IPS-18a (cell line): ENCODE data around the gene LAMA5.

Source experiments
- H3K27ac ChIP-seq: one replicate; pipeline ENCODE4 v1.5.1; 2013; ENCODE audit warnings: low read length
- H3K27me3 ChIP-seq: one replicate; pipeline ENCODE4 v1.6.1; 2013; ENCODE audit warnings: mild to moderate bottlenecking, low read length; ENCODE audit not compliant: control insufficient read depth, insufficient read depth
- H3K36me3 ChIP-seq: one replicate; pipeline ENCODE4 v1.6.1; 2013; ENCODE audit warnings: low read depth, low read length; ENCODE audit not compliant: control insufficient read depth
- H3K4me1 ChIP-seq: one replicate; pipeline ENCODE4 v1.6.1; 2013; ENCODE audit warnings: low read depth, low read length; ENCODE audit not compliant: control insufficient read depth
- H3K4me3 ChIP-seq: one replicate; pipeline ENCODE4 v1.5.1; 2013; ENCODE audit warnings: low read length
- H3K9ac ChIP-seq: one replicate; pipeline ENCODE4 v1.6.1; 2013; ENCODE audit warnings: mild to moderate bottlenecking, low read length, moderate library complexity
- H3K9me3 ChIP-seq: one replicate; pipeline ENCODE4 v1.6.1; 2013; ENCODE audit warnings: low read depth, low read length; ENCODE audit not compliant: control insufficient read depth

The LAMA5 gene

DNA sequence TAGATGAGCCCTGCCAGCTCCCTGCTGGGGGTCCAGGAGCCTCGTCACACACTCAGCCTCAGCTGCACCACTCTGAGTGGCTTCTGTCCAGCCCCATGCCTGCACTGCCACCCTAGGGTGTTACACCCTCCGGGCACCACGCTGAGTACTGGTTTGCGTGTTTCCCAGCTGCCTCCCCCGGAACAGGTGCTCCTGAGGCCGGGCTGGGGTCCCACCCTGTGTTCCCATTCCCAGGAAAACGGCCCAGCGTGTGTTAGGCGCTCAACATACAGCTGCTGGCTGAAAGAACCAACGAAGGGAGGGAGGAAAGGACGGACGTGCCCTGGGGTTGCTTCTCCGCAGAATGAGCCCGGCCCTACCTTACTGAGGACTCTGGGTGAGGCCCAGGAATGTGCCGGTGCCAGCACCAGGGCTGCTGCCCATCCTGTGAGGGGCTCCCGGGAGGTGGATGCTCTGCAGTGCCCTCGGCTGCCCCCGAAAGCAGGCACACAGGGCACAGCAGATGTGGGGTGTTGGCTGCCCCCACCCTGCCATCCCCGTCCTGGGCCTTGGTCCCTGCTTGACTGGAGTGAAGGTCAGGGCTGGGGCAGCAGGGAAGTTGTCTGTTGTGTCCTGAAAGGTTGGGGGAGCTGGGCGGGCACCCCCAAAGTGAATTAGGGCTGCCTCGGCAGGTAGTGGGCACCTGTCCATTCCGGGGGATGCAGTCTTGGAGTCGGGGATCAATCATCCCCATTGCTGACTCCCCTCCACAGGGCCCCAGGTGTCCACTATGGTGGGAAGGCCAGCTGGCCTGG, 16.3 kb downstream of the LAMA5 start:
- Histone ChIP-seq H3K9ac (no peak overlapping the region), H3K36me3 (peaks cover 27% of the 10 kb centered on the region), H3K9me3 (no peaks in the 10 kb centered on the region), H3K27me3 (no peaks in the 10 kb centered on the region), H3K4me1 (peaks cover 12% of the 10 kb centered on the region), H3K27ac (no peak overlapping the region), H3K4me3 (no peak overlapping the region)

GRCh38 chr20:62350098-62350628, 16.9 kb downstream of the LAMA5 start:
- Histone ChIP-seq H3K36me3 (peaks cover 28% of the 10 kb centered on the region), H3K27ac (no peak overlapping the region), H3K9ac (no peak overlapping the region), H3K4me1 (peaks cover 6% of the 10 kb centered on the region), H3K27me3 (no peaks in the 10 kb centered on the region), H3K4me3 (no peak overlapping the region), H3K9me3 (no peaks in the 10 kb centered on the region)

- H3K9ac ChIP-seq = no peak overlapping the region
- no peak overlapping the region for H3K27ac ChIP-seq
Measured at GRCh38 chr20:62349556-62350097, 17.5 kb downstream of the LAMA5 start.

DNA sequence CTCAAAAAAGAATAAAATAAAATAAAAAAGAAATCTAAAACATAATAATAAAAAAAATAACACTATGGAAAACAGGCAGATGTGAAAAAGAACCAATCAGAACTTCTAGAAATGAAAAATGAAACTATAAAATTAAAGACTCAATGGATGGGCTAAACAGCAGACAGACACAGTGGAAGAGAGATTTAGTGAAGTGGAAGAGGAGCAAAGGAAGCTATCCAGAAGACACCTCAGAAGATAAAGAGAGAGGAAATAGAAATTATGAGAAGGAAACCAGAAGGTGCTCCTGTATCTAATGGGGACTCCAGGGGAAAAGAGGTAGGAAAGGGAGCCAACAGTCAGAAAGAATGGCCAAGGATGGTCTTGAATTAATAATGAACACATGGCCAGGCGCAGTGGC, 18.5 kb downstream of the LAMA5 start:
- H3K4me1 ChIP-seq = no peaks in the 10 kb centered on the region
- peaks cover 28% of the 10 kb centered on the region for H3K36me3 ChIP-seq
- no peak overlapping the region for H3K9ac ChIP-seq
- no peak overlapping the region for H3K4me3 ChIP-seq
- no peak overlapping the region for H3K27ac ChIP-seq
- no peaks in the 10 kb centered on the region for H3K9me3 ChIP-seq
- no peaks in the 10 kb centered on the region for H3K27me3 ChIP-seq

More at GRCh38 chr20:62349556-62350097, 17.5 kb downstream of the LAMA5 start:
- Histone ChIP-seq H3K4me3 (no peak overlapping the region), H3K27me3 (no peaks in the 10 kb centered on the region), H3K9me3 (no peaks in the 10 kb centered on the region), H3K36me3 (peaks cover 28% of the 10 kb centered on the region), H3K4me1 (peaks cover under 1% of the 10 kb centered on the region)

DNA sequence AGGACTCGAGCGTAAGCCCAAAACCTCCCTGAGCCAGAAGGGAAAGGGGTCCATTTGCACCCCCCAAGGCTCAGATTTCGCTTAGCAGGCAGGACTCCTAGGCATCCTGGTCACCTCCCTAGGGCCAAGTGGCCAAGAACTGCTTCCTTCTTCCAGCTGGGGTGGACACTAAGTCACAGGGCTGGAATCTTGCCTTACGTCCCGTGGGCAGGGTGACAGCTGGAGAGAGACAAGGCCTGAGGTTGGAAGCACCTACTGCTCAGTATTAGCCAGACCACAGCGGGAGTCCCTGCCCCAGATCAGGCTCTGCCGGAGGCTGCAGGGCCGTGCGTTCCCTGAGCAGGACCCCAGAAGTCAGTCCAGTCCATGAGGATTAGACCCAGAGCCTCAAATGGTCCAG, 19.7 kb downstream of the LAMA5 start:
- H3K9me3 ChIP-seq = no peaks in the 10 kb centered on the region
- H3K27ac ChIP-seq = no peak overlapping the region
- H3K9ac ChIP-seq = no peak overlapping the region
- no peaks in the 10 kb centered on the region for H3K27me3 ChIP-seq
- no peak overlapping the region for H3K4me3 ChIP-seq
- no peaks in the 10 kb centered on the region for H3K4me1 ChIP-seq
- peaks cover 28% of the 10 kb centered on the region for H3K36me3 ChIP-seq

- no peak overlapping the region for H3K4me3 ChIP-seq
- H3K9me3 ChIP-seq = no peaks in the 10 kb centered on the region
- H3K9ac ChIP-seq = no peak overlapping the region
- H3K4me1 ChIP-seq = no peaks in the 10 kb centered on the region
- H3K36me3 ChIP-seq = peaks cover 28% of the 10 kb centered on the region
- no peak overlapping the region for H3K27ac ChIP-seq
- no peaks in the 10 kb centered on the region for H3K27me3 ChIP-seq
Measured at GRCh38 chr20:62347151-62347404, 20.0 kb downstream of the LAMA5 start.

GRCh38 chr20:62346398-62347150, 20.5 kb downstream of the LAMA5 start:
- Histone ChIP-seq H3K27me3 (no peaks in the 10 kb centered on the region), H3K36me3 (peaks cover 27% of the 10 kb centered on the region), H3K4me3 (no peak overlapping the region), H3K9me3 (no peaks in the 10 kb centered on the region), H3K27ac (no peak overlapping the region), H3K4me1 (no peaks in the 10 kb centered on the region), H3K9ac (no peak overlapping the region)

DNA sequence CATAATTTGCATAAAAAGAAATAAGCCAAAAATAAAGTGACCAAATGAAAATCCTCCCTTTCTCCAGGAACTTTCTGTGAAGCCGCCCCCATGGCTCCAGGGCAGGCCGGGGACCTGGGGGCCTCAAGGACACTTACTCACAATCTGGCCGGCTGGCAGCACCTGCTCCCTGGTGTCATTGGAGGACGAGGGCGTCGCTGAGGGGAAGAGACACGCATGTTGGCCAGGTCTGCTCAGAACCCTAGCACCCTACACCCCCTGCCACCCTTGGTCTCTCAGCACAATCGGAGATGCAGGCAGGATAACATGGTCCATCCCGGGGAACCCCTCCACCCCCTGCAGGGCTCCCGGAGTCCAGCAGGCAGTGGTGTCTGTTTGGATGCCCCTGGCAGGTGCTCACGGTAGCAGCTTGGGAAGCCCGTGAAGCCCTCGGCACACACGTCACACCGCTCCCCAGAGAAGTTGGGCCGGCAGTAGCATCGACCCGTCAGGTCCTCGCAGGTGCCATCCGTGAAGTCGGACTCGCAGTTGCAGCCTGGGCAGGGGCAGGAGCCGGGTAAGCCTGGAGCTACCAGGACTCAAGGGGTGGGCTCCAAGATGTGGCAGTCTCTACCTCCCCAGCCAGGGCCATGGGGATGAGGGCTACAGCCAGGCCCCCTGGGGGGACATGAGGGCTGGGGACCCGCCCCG, 21.3 kb downstream of the LAMA5 start:
- peaks cover 25% of the 10 kb centered on the region for H3K36me3 ChIP-seq

GRCh38 chr20:62344782-62345181, 22.3 kb downstream of the LAMA5 start:
- Histone ChIP-seq H3K27ac (no peak overlapping the region), H3K9ac (no peak overlapping the region), H3K4me1 (no peaks in the 10 kb centered on the region), H3K27me3 (no peaks in the 10 kb centered on the region), H3K4me3 (no peak overlapping the region), H3K36me3 (peaks cover 25% of the 10 kb centered on the region), H3K9me3 (no peaks in the 10 kb centered on the region)

More for the DNA sequence above, 21.3 kb downstream of the LAMA5 start:
- no peaks in the 10 kb centered on the region for H3K27me3 ChIP-seq
- no peak overlapping the region for H3K4me3 ChIP-seq
- no peaks in the 10 kb centered on the region for H3K4me1 ChIP-seq
- no peaks in the 10 kb centered on the region for H3K9me3 ChIP-seq
- H3K27ac ChIP-seq = no peak overlapping the region
- no peak overlapping the region for H3K9ac ChIP-seq

- Histone ChIP-seq H3K4me3 (no peak overlapping the region), H3K27me3 (no peaks in the 10 kb centered on the region), H3K9ac (no peak overlapping the region), H3K27ac (no peak overlapping the region), H3K36me3 (peaks cover 30% of the 10 kb centered on the region), H3K4me1 (no peaks in the 10 kb centered on the region), H3K9me3 (no peaks in the 10 kb centered on the region)
Measured at GRCh38 chr20:62344092-62344491, 23.0 kb downstream of the LAMA5 start.

GRCh38 chr20:62342910-62343309, 24.2 kb downstream of the LAMA5 start:
- no peak overlapping the region for H3K27ac ChIP-seq
- H3K9ac ChIP-seq = no peak overlapping the region
- no peak overlapping the region for H3K4me3 ChIP-seq
- H3K27me3 ChIP-seq = no peaks in the 10 kb centered on the region
- H3K36me3 ChIP-seq = peaks cover 37% of the 10 kb centered on the region
- no peaks in the 10 kb centered on the region for H3K9me3 ChIP-seq
- H3K4me1 ChIP-seq = no peaks in the 10 kb centered on the region
